HG03565 (cell line): ENCODE results near the gene COL8A1.
A peak's percentile ranks its signal among the peaks of the same experiment; 100 is the strongest.

ENCODE experiments used
- ATAC-seq: cut with Tn5 transposase; IDR thresholded peaks from one replicate; pipeline ENCODE4 v1.9.1; 2021; ENCODE audit warnings: mild to moderate bottlenecking, moderate library complexity; ENCODE audit not compliant: unreplicated experiment

COL8A1 gene

GRCh38 chr3:99781761-99782160, 143.4 kb downstream of the COL8A1 start:
- no peak for ATAC-seq

GRCh38 chr3:99783011-99783573, 144.7 kb downstream of the COL8A1 start:
- no peak for ATAC-seq

- peak; percentile 90 for ATAC-seq
Measured at GRCh38 chr3:99789011-99789721, 150.8 kb downstream of the COL8A1 start.

GRCh38 chr3:99794485-99794884, 156.1 kb downstream of the COL8A1 start:
- no peak for ATAC-seq

- no peak for ATAC-seq
Measured at GRCh38 chr3:99795573-99795972, 157.2 kb downstream of the COL8A1 start.

- ATAC-seq, result no peak
Measured at GRCh38 chr3:99799422-99799821, 161.0 kb downstream of the COL8A1 start.

- no peak for ATAC-seq
Measured at GRCh38 chr3:99803297-99803696, 164.9 kb downstream of the COL8A1 start.

GRCh38 chr3:99805160-99805559, 166.8 kb downstream of the COL8A1 start:
- no peak for ATAC-seq

- ATAC-seq, result no peak
Measured at GRCh38 chr3:99808163-99808794, 169.9 kb downstream of the COL8A1 start.

- no peak for ATAC-seq
Measured at GRCh38 chr3:99809565-99809964, 171.2 kb downstream of the COL8A1 start.

- no peak for ATAC-seq
Measured at GRCh38 chr3:99810403-99810802, 172.0 kb downstream of the COL8A1 start.

GRCh38 chr3:99817047-99817436, 178.6 kb downstream of the COL8A1 start:
- no peak for ATAC-seq

- peak; percentile 95 for ATAC-seq
Measured at GRCh38 chr3:99817437-99818240, 179.2 kb downstream of the COL8A1 start, which contains the start of gene CMSS1. Gene CMSS1, plus strand, starts transcription at chr3:99817862.

- ATAC-seq, result no peak
Measured at GRCh38 chr3:99818818-99819217, 180.4 kb downstream of the COL8A1 start.

GRCh38 chr3:99823723-99824711, 185.6 kb downstream of the COL8A1 start:
- no peak for ATAC-seq

- ATAC-seq, result no peak
Measured at GRCh38 chr3:99825004-99825640, 186.7 kb downstream of the COL8A1 start.

- ATAC-seq, result no peak
Measured at GRCh38 chr3:99829844-99830243, 191.4 kb downstream of the COL8A1 start.

- ATAC-seq, result no peak
Measured at GRCh38 chr3:99833617-99834205, 195.3 kb downstream of the COL8A1 start.

- no peak for ATAC-seq
Measured at GRCh38 chr3:99834211-99834957, 196.0 kb downstream of the COL8A1 start.
